Measurements from ENCODE around the gene KIAA1217.

Gene KIAA1217

DNA sequence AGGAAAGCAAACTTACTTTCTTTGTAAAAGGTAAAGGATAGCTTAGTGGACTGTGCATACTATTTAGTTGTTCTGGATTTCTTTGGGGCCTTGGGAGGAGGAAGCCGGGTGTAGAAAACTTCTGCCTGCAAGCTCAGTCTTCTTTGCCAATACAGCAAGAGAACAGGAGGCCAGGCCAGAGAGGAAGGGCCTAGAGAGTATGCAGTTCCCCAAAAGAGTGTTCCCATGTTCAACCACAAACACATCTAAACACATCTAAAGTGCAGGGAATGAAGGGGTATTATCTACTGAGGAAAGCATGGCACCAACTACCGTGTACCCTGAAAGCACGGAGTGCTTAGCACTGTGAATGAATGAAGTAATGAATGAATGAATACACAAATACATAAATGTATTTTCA lies 11.0 kb downstream of the KIAA1217 start:
- TF ChIP-seq POLR2A (IDR thresholded peaks at IDR 0.05; ENCODE audit: low read depth, low read length) (no peak), PAX5 (IDR thresholded peaks at IDR 0.05; ENCODE audit: insufficient read depth, low read length, severe bottlenecking) (no peak), POU2F2 (IDR thresholded peaks at IDR 0.05; ENCODE audit: low read depth, low read length) (no peak), SPI1 (IDR thresholded peaks at IDR 0.05; ENCODE audit: low read depth, low read length) (no peak), TAF1 (IDR thresholded peaks at IDR 0.05; ENCODE audit: low read depth, low read length) (no peak)
- no peak for DNase-seq (ENCODE audit: insufficient read length, low spot score)
- FAIRE-seq, result no peak

DNA sequence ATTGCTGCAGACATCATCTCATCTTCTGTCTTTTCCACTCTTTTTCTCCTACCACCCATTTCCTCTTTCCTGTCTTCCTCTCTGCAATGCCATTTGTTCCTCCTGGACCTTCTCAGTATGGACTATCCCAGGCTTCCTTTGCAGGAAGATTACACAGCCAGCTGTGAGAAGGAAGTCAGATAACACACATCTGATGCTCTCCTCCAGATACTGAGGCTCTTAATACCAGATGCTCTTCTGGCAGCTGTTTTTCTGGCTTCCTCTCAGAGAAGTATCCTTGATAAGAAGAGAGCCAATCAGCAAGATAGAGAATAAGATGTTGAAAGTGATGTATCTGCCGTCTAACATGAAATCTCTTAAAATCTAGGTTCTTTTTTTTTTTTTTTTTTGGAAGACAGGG lies 14.4 kb downstream of the KIAA1217 start:
- DNase-seq (ENCODE audit: insufficient read length, low spot score) (no peak), FAIRE-seq (no peak)
- TF ChIP-seq POLR2AphosphoS5 (IDR thresholded peaks at IDR 0.05; ENCODE audit: low read depth, low read length) (no peak), PAX5 (IDR thresholded peaks at IDR 0.05; ENCODE audit: insufficient read depth, low read length, severe bottlenecking) (no peak), POLR2A (IDR thresholded peaks at IDR 0.05; ENCODE audit: low read depth, low read length) (no peak), SPI1 (IDR thresholded peaks at IDR 0.05; ENCODE audit: low read depth, low read length) (no peak), TAF1 (IDR thresholded peaks at IDR 0.05; ENCODE audit: low read depth, low read length) (no peak), POU2F2 (IDR thresholded peaks at IDR 0.05; ENCODE audit: low read depth, low read length) (no peak)

DNA sequence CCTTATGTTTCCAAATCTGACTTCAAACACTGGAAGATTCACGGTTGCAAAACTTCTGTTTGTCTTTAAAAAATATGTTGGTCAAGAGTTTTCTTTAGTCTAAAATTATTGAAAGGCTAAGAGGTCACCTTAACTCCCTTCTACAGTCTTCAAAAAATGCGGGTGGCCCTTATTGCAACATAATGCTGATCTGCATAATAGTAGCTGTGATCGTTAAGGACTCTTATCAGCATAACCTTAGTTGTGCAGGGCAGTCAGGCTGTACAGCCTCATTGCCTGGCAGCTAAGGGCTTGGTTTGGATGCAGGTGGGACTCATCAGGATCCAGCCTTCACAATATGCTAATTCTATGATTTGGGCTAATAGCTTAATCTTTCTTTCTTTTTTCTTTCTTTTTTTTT lies 15.0 kb downstream of the KIAA1217 start:
- no peak for DNase-seq (ENCODE audit: insufficient read length, low spot score)
- TF ChIP-seq POLR2AphosphoS5 (IDR thresholded peaks at IDR 0.05; ENCODE audit: low read depth, low read length), result no peak
- no peak for TF ChIP-seq POLR2A (IDR thresholded peaks at IDR 0.05; ENCODE audit: low read depth, low read length)
- TF ChIP-seq POU2F2 (IDR thresholded peaks at IDR 0.05; ENCODE audit: low read depth, low read length), result no peak
- no peak for TF ChIP-seq TAF1 (IDR thresholded peaks at IDR 0.05; ENCODE audit: low read depth, low read length)
- no peak for TF ChIP-seq PAX5 (IDR thresholded peaks at IDR 0.05; ENCODE audit: insufficient read depth, low read length, severe bottlenecking)
- TF ChIP-seq SPI1 (IDR thresholded peaks at IDR 0.05; ENCODE audit: low read depth, low read length), result no peak
- FAIRE-seq, result no peak

DNA sequence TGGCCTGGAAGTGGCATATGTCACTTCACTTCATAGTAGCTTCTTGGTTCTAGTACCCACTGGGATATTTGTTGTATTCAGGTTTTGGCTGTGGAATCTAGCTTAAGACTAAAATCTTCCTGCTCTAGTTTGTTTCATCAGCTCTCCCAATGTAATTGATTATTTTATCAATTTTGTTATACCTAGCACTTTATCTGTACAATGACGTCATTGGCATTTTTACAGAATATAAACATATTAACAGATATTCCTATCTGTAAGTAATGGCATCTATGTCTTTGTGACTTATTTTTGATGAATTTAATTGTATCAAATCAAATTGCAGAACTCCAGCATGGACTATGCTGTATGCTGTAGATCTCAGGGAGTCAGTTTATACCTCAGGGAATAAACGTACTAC lies 19.7 kb downstream of the KIAA1217 start:
- DNase-seq (ENCODE audit: insufficient read length, low spot score) (no peak), FAIRE-seq (no peak)
- TF ChIP-seq POLR2A (IDR thresholded peaks at IDR 0.05; ENCODE audit: low read depth, low read length), result no peak
- no peak for TF ChIP-seq POLR2AphosphoS5 (IDR thresholded peaks at IDR 0.05; ENCODE audit: low read depth, low read length)
- TF ChIP-seq PAX5 (IDR thresholded peaks at IDR 0.05; ENCODE audit: insufficient read depth, low read length, severe bottlenecking), result no peak

DNA sequence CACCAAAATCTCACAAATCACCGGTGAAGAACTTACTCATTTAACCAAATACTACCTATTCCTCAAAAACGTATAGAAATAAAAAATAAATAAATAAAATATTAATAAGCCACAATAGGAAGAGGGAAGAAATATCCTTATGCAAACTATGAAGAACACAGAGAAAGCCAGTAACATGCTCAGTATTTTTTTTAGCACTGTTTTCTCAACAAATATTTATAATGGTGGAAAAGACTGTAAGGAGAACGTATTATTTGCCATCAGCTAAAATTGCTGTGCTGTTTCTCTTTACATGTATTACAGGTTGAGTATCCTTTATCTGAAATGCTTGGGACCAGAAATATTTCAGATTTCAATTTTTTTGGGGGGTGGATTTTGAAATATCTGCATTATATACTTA lies 21.0 kb downstream of the KIAA1217 start:
- TF ChIP-seq PAX5 (IDR thresholded peaks at IDR 0.05; ENCODE audit: insufficient read depth, low read length, severe bottlenecking), result no peak
- TF ChIP-seq POU2F2 (IDR thresholded peaks at IDR 0.05; ENCODE audit: low read depth, low read length), result no peak
- TF ChIP-seq SPI1 (IDR thresholded peaks at IDR 0.05; ENCODE audit: low read depth, low read length), result no peak
- no peak for TF ChIP-seq POLR2A (IDR thresholded peaks at IDR 0.05; ENCODE audit: low read depth, low read length)
- TF ChIP-seq TAF1 (IDR thresholded peaks at IDR 0.05; ENCODE audit: low read depth, low read length), result no peak
- no peak for TF ChIP-seq POLR2AphosphoS5 (IDR thresholded peaks at IDR 0.05; ENCODE audit: low read depth, low read length)
- no peak for DNase-seq (ENCODE audit: insufficient read length, low spot score)
- FAIRE-seq, result no peak

DNA sequence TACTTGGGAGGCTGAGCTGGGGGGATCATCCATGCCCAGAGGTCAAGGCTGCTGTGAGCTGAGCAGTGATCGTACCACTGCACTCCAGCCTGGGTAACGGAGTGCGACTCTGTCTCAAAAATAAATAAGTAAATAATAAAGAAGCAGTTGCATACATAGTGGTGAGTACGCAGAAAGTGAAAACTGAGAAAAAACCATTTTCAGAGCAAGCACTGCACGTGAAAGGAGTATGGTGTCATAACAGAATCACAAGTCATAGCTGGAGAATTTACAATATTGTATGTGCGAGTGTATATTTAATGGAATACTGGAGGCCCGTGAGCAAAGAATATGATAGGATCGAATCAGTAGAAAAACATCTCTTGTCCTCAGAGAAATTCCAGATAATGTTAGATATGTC lies 22.3 kb downstream of the KIAA1217 start:
- DNase-seq (ENCODE audit: insufficient read length, low spot score), result no peak
- TF ChIP-seq POLR2A (IDR thresholded peaks at IDR 0.05; ENCODE audit: low read depth, low read length) (no peak), POLR2AphosphoS5 (IDR thresholded peaks at IDR 0.05; ENCODE audit: low read depth, low read length) (no peak), POU2F2 (IDR thresholded peaks at IDR 0.05; ENCODE audit: low read depth, low read length) (no peak), TAF1 (IDR thresholded peaks at IDR 0.05; ENCODE audit: low read depth, low read length) (no peak), PAX5 (IDR thresholded peaks at IDR 0.05; ENCODE audit: insufficient read depth, low read length, severe bottlenecking) (no peak), SPI1 (IDR thresholded peaks at IDR 0.05; ENCODE audit: low read depth, low read length) (no peak)
- FAIRE-seq, result no peak

DNA sequence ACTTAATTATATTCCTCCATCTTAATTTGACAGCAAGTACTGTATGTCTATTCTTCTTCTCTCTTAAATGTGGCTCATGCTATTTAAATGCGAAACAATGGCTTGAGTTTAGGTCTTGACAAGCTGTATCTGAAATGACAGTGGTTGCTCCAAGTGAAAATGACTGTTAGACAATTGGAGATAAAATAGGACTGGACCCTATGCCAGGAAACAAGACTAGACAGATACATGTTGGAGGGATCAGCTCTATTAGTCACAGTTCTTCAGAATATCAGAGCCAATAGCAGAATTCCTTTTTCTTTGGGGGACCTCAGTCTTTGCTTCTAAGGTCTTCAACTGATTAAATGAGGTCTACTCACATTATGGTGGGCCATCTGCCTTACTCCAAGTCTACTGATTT lies 25.8 kb downstream of the KIAA1217 start:
- no peak for DNase-seq (ENCODE audit: insufficient read length, low spot score)
- no peak for TF ChIP-seq TAF1 (IDR thresholded peaks at IDR 0.05; ENCODE audit: low read depth, low read length)
- TF ChIP-seq PAX5 (IDR thresholded peaks at IDR 0.05; ENCODE audit: insufficient read depth, low read length, severe bottlenecking), result no peak
- no peak for TF ChIP-seq POLR2A (IDR thresholded peaks at IDR 0.05; ENCODE audit: low read depth, low read length)
- TF ChIP-seq SPI1 (IDR thresholded peaks at IDR 0.05; ENCODE audit: low read depth, low read length), result no peak
- no peak for TF ChIP-seq POLR2AphosphoS5 (IDR thresholded peaks at IDR 0.05; ENCODE audit: low read depth, low read length)
- no peak for TF ChIP-seq POU2F2 (IDR thresholded peaks at IDR 0.05; ENCODE audit: low read depth, low read length)
- no peak for FAIRE-seq

DNA sequence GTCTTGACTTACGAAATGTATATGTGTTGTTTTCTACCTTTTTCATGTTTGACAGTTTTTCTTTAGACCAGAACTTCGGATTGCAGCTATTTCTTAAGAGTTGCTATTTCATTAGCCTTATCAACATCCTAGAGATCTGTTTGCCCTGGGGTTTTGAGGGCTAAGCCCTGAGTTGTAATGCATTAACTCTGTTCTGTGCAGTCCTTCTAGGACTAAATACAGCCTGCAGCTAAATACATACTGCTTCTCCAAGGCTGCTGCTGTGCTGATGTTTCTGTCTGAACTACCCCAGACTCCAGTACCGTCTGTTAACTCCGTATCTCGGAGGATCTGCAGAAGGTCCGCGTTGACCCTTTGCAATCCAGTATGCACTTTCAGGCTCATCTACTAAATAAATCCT lies 26.5 kb downstream of the KIAA1217 start:
- no peak for TF ChIP-seq POU2F2 (IDR thresholded peaks at IDR 0.05; ENCODE audit: low read depth, low read length)
- no peak for TF ChIP-seq POLR2AphosphoS5 (IDR thresholded peaks at IDR 0.05; ENCODE audit: low read depth, low read length)
- TF ChIP-seq POLR2A (IDR thresholded peaks at IDR 0.05; ENCODE audit: low read depth, low read length), result no peak
- TF ChIP-seq PAX5 (IDR thresholded peaks at IDR 0.05; ENCODE audit: insufficient read depth, low read length, severe bottlenecking), result no peak
- no peak for TF ChIP-seq TAF1 (IDR thresholded peaks at IDR 0.05; ENCODE audit: low read depth, low read length)
- no peak for TF ChIP-seq SPI1 (IDR thresholded peaks at IDR 0.05; ENCODE audit: low read depth, low read length)
- no peak for FAIRE-seq

DNA sequence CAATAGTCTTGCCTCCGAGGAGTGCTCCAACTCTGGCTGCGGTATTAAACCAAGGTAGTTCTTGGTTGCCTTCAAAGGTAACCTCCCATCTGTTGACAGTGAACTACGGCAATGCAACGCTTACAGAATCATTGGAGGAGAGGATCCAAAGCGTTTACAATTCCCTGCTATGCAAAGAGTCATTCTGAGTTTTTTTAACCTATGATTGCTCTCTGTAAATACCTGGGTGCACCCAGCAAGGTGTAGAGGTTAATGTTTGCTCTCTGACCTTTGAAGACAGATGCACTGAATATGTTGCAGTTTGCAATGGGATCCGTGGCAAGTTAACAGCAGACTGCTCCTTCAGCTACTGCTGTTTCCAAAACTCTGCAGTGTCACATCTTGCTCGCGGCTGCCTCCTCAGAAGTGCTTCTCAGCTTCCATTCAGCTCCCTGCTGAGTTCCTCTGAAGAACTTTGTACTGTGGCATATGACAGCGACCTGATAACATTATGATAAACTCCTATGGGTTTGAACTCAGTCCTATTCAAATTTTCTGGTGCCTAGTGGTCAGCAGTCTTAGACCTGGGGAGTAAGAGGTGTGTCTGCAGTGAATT lies 29.0 kb downstream of the KIAA1217 start:
- peak; percentile 9 for FAIRE-seq
- no peak for TF ChIP-seq POLR2AphosphoS5 (IDR thresholded peaks at IDR 0.05; ENCODE audit: low read depth, low read length)
- TF ChIP-seq PAX5 (IDR thresholded peaks at IDR 0.05; ENCODE audit: insufficient read depth, low read length, severe bottlenecking), result no peak
- no peak for TF ChIP-seq TAF1 (IDR thresholded peaks at IDR 0.05; ENCODE audit: low read depth, low read length)
- no peak for TF ChIP-seq POLR2A (IDR thresholded peaks at IDR 0.05; ENCODE audit: low read depth, low read length)
- TF ChIP-seq POU2F2 (IDR thresholded peaks at IDR 0.05; ENCODE audit: low read depth, low read length), result no peak
- no peak for DNase-seq (ENCODE audit: insufficient read length, low spot score)

More for the DNA sequence above, 26.5 kb downstream of the KIAA1217 start:
- DNase-seq (ENCODE audit: insufficient read length, low spot score), result no peak

Measured in GM12891 (cell line).